WTC11 (cell line): ENCODE measurements around the gene UNC13D.

Experiments used
- ELF4 ChIP-seq: sonication (generic); formaldehyde crosslinking; IDR thresholded peaks from 2 replicates; pipeline ENCODE4 v1.8.1; 2022; ENCODE audit warnings: low read depth, mild to moderate bottlenecking, moderate library complexity, missing genetic modification reagents
- JUN ChIP-seq: sonication (generic); formaldehyde crosslinking; IDR thresholded peaks from 2 replicates; pipeline ENCODE4 v1.8.0; 2023; ENCODE audit warnings: mild to moderate bottlenecking, missing genetic modification reagents
- NR1H2 ChIP-seq: sonication (generic); formaldehyde crosslinking; IDR thresholded peaks from 2 replicates; pipeline ENCODE4 v1.9.0; 2021; ENCODE audit warnings: mild to moderate bottlenecking, moderate library complexity, missing genetic modification reagents
- SP1 ChIP-seq: sonication (generic); formaldehyde crosslinking; conservative IDR thresholded peaks from 2 replicates; pipeline ENCODE4 v1.8.1; 2022; ENCODE audit warnings: missing genetic modification reagents
- ZNF317 ChIP-seq: sonication (generic); formaldehyde crosslinking; IDR thresholded peaks from 2 replicates; pipeline ENCODE4 v1.8.1; 2023; ENCODE audit warnings: low read depth, mild to moderate bottlenecking, moderate library complexity, missing genetic modification reagents, borderline replicate concordance
- TF ChIP-seq, protein P1 (sequence below): sonication (generic); formaldehyde crosslinking; IDR thresholded peaks from 2 replicates; pipeline ENCODE4 v1.8.0; 2022; ENCODE audit warnings: mild to moderate bottlenecking, missing genetic modification reagents
- TF ChIP-seq, protein P2 (sequence below): fragments of 200-600 bp; IDR thresholded peaks from 2 replicates; pipeline ENCODE4 v1.8.0; 2022; ENCODE audit warnings: antibody characterized with exemption
- TF ChIP-seq, protein P3 (sequence below): sonication (generic); formaldehyde crosslinking; IDR thresholded peaks from 2 replicates; pipeline ENCODE4 v1.8.1; 2023; ENCODE audit warnings: mild to moderate bottlenecking, missing genetic modification reagents
- TF ChIP-seq, protein P4 (sequence below): sonication (generic); formaldehyde crosslinking; IDR thresholded peaks from 2 replicates; pipeline ENCODE4 v1.8.1; 2023; ENCODE audit warnings: mild to moderate bottlenecking, moderate library complexity, missing genetic modification reagents
- TF ChIP-seq, protein P5 (sequence below): sonication (generic); formaldehyde crosslinking; IDR thresholded peaks from 2 replicates; pipeline ENCODE4 v1.8.0; 2023; ENCODE audit warnings: mild to moderate bottlenecking, missing genetic modification reagents
- TF ChIP-seq, protein P6 (sequence below): sonication (generic); formaldehyde crosslinking; conservative IDR thresholded peaks from 2 replicates; pipeline ENCODE4 v1.8.1; 2023; ENCODE audit warnings: mild to moderate bottlenecking, low read depth, missing genetic modification reagents, moderate library complexity
- TF ChIP-seq, protein P7 (sequence below): sonication (generic); formaldehyde crosslinking; IDR thresholded peaks from 2 replicates; pipeline ENCODE4 v1.8.1; 2022; ENCODE audit warnings: low read depth, mild to moderate bottlenecking, moderate library complexity, missing genetic modification reagents, borderline replicate concordance
- TF ChIP-seq, protein P8 (sequence below): sonication (generic); formaldehyde crosslinking; IDR thresholded peaks from 2 replicates; pipeline ENCODE4 v1.8.0; 2022; ENCODE audit warnings: mild to moderate bottlenecking, missing genetic modification reagents
- TF ChIP-seq, protein P9 (sequence below): sonication (generic); formaldehyde crosslinking; IDR thresholded peaks from 2 replicates; pipeline ENCODE4 v1.8.1; 2022; ENCODE audit warnings: mild to moderate bottlenecking, missing genetic modification reagents, moderate library complexity, borderline replicate concordance

DNA sequence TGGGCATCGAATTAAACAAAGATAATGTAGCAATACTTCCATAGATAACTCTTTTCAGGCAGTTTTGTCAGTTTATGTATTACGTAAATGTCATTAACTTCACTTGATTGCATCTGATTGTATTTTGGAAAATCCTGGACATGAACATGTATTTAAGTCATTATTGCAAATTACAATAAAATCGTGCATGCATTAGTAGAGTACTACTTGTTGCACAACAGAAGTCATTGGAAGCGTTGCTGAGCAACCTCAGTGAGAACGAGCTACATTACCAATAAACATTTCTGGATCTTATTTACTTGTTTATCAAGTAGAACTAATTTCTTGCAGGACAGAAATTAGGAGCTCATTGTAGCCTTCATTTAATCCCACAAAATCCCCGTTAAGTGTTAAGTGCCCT, 53.0 kb downstream of the UNC13D start:
- TF ChIP-seq, protein P1, sequence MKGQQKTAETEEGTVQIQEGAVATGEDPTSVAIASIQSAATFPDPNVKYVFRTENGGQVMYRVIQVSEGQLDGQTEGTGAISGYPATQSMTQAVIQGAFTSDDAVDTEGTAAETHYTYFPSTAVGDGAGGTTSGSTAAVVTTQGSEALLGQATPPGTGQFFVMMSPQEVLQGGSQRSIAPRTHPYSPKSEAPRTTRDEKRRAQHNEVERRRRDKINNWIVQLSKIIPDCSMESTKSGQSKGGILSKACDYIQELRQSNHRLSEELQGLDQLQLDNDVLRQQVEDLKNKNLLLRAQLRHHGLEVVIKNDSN (CRISPR knock-in tag) = no peak
- TF ChIP-seq, protein P2, sequence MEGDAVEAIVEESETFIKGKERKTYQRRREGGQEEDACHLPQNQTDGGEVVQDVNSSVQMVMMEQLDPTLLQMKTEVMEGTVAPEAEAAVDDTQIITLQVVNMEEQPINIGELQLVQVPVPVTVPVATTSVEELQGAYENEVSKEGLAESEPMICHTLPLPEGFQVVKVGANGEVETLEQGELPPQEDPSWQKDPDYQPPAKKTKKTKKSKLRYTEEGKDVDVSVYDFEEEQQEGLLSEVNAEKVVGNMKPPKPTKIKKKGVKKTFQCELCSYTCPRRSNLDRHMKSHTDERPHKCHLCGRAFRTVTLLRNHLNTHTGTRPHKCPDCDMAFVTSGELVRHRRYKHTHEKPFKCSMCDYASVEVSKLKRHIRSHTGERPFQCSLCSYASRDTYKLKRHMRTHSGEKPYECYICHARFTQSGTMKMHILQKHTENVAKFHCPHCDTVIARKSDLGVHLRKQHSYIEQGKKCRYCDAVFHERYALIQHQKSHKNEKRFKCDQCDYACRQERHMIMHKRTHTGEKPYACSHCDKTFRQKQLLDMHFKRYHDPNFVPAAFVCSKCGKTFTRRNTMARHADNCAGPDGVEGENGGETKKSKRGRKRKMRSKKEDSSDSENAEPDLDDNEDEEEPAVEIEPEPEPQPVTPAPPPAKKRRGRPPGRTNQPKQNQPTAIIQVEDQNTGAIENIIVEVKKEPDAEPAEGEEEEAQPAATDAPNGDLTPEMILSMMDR = no peak
- TF ChIP-seq ELF4 (CRISPR knock-in tag) = no peak
- TF ChIP-seq JUN (CRISPR knock-in tag) = no peak
- no peak for TF ChIP-seq SP1 (CRISPR knock-in tag)
- no peak for TF ChIP-seq NR1H2 (CRISPR knock-in tag)
- TF ChIP-seq, protein P3, sequence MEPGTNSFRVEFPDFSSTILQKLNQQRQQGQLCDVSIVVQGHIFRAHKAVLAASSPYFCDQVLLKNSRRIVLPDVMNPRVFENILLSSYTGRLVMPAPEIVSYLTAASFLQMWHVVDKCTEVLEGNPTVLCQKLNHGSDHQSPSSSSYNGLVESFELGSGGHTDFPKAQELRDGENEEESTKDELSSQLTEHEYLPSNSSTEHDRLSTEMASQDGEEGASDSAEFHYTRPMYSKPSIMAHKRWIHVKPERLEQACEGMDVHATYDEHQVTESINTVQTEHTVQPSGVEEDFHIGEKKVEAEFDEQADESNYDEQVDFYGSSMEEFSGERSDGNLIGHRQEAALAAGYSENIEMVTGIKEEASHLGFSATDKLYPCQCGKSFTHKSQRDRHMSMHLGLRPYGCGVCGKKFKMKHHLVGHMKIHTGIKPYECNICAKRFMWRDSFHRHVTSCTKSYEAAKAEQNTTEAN (CRISPR knock-in tag) = no peak
- TF ChIP-seq, protein P4, sequence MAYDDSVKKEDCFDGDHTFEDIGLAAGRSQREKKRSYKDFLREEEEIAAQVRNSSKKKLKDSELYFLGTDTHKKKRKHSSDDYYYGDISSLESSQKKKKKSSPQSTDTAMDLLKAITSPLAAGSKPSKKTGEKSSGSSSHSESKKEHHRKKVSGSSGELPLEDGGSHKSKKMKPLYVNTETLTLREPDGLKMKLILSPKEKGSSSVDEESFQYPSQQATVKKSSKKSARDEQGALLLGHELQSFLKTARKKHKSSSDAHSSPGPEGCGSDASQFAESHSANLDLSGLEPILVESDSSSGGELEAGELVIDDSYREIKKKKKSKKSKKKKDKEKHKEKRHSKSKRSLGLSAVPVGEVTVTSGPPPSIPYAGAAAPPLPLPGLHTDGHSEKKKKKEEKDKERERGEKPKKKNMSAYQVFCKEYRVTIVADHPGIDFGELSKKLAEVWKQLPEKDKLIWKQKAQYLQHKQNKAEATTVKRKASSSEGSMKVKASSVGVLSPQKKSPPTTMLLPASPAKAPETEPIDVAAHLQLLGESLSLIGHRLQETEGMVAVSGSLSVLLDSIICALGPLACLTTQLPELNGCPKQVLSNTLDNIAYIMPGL (CRISPR knock-in tag) = no peak
- TF ChIP-seq, protein P5, sequence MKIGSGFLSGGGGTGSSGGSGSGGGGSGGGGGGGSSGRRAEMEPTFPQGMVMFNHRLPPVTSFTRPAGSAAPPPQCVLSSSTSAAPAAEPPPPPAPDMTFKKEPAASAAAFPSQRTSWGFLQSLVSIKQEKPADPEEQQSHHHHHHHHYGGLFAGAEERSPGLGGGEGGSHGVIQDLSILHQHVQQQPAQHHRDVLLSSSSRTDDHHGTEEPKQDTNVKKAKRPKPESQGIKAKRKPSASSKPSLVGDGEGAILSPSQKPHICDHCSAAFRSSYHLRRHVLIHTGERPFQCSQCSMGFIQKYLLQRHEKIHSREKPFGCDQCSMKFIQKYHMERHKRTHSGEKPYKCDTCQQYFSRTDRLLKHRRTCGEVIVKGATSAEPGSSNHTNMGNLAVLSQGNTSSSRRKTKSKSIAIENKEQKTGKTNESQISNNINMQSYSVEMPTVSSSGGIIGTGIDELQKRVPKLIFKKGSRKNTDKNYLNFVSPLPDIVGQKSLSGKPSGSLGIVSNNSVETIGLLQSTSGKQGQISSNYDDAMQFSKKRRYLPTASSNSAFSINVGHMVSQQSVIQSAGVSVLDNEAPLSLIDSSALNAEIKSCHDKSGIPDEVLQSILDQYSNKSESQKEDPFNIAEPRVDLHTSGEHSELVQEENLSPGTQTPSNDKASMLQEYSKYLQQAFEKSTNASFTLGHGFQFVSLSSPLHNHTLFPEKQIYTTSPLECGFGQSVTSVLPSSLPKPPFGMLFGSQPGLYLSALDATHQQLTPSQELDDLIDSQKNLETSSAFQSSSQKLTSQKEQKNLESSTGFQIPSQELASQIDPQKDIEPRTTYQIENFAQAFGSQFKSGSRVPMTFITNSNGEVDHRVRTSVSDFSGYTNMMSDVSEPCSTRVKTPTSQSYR (CRISPR knock-in tag) = no peak
- no peak for TF ChIP-seq ZNF317 (CRISPR knock-in tag)
- TF ChIP-seq, protein P6, sequence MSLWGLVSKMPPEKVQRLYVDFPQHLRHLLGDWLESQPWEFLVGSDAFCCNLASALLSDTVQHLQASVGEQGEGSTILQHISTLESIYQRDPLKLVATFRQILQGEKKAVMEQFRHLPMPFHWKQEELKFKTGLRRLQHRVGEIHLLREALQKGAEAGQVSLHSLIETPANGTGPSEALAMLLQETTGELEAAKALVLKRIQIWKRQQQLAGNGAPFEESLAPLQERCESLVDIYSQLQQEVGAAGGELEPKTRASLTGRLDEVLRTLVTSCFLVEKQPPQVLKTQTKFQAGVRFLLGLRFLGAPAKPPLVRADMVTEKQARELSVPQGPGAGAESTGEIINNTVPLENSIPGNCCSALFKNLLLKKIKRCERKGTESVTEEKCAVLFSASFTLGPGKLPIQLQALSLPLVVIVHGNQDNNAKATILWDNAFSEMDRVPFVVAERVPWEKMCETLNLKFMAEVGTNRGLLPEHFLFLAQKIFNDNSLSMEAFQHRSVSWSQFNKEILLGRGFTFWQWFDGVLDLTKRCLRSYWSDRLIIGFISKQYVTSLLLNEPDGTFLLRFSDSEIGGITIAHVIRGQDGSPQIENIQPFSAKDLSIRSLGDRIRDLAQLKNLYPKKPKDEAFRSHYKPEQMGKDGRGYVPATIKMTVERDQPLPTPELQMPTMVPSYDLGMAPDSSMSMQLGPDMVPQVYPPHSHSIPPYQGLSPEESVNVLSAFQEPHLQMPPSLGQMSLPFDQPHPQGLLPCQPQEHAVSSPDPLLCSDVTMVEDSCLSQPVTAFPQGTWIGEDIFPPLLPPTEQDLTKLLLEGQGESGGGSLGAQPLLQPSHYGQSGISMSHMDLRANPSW = no peak
- TF ChIP-seq, protein P7, sequence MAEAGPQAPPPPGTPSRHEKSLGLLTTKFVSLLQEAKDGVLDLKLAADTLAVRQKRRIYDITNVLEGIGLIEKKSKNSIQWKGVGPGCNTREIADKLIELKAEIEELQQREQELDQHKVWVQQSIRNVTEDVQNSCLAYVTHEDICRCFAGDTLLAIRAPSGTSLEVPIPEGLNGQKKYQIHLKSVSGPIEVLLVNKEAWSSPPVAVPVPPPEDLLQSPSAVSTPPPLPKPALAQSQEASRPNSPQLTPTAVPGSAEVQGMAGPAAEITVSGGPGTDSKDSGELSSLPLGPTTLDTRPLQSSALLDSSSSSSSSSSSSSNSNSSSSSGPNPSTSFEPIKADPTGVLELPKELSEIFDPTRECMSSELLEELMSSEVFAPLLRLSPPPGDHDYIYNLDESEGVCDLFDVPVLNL (CRISPR knock-in tag) = no peak
- TF ChIP-seq, protein P8, sequence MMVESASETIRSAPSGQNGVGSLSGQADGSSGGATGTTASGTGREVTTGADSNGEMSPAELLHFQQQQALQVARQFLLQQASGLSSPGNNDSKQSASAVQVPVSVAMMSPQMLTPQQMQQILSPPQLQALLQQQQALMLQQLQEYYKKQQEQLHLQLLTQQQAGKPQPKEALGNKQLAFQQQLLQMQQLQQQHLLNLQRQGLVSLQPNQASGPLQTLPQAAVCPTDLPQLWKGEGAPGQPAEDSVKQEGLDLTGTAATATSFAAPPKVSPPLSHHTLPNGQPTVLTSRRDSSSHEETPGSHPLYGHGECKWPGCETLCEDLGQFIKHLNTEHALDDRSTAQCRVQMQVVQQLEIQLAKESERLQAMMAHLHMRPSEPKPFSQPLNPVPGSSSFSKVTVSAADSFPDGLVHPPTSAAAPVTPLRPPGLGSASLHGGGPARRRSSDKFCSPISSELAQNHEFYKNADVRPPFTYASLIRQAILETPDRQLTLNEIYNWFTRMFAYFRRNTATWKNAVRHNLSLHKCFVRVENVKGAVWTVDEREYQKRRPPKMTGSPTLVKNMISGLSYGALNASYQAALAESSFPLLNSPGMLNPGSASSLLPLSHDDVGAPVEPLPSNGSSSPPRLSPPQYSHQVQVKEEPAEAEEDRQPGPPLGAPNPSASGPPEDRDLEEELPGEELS (CRISPR knock-in tag) = no peak
- TF ChIP-seq, protein P9, sequence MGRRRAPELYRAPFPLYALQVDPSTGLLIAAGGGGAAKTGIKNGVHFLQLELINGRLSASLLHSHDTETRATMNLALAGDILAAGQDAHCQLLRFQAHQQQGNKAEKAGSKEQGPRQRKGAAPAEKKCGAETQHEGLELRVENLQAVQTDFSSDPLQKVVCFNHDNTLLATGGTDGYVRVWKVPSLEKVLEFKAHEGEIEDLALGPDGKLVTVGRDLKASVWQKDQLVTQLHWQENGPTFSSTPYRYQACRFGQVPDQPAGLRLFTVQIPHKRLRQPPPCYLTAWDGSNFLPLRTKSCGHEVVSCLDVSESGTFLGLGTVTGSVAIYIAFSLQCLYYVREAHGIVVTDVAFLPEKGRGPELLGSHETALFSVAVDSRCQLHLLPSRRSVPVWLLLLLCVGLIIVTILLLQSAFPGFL (CRISPR knock-in tag) = no peak
